MCF 10A (cell line): ENCODE results near the gene TMEM150A. TPM values are rescaled to one million over a fixed set of nuclear protein-coding genes. Genes with fewer than 3 reads are reported as not detected.

Experiments
- BruUV-seq: library from RNA; stranded (reverse); fragments of 400-500 nt; replicated peaks from 2 replicates; lab custom pipeline; 2021; lab: Mats Ljungman, UMichigan
- CTCF ChIA-PET: fragments of 300-600 bp; sonication (Branson Sonifier 250); formaldehyde crosslinking; extraction: SDS; loops from one replicate; lab custom pipeline; 2021; ENCODE audit warnings: antibody characterized with exemption, inconsistent platforms; lab: Yijun Ruan, JAX
- POLR2A ChIA-PET: fragments of 300-600, 350-650 bp; sonication (Branson Sonifier 250); formaldehyde crosslinking; extraction: SDS; loops from one replicate; lab custom pipeline; 2020; ENCODE audit warnings: antibody characterized with exemption, inconsistent platforms; lab: Yijun Ruan, JAX
- DNase-seq: peaks from one replicate; pipeline ENCODE4 v3.0.0-alpha.2; 2018; ENCODE audit not compliant: unreplicated experiment
- H3K27ac Mint-ChIP-seq: one replicate; pipeline ENCODE4 v1.8.0; 2022; ENCODE audit warnings: mild to moderate bottlenecking, low read depth, mixed read lengths; ENCODE audit not compliant: unreplicated experiment
- H3K27me3 Mint-ChIP-seq: one replicate; pipeline ENCODE4 v1.8.0; 2022; ENCODE audit warnings: mixed read lengths; ENCODE audit not compliant: insufficient read depth, unreplicated experiment
- H3K36me3 Mint-ChIP-seq: one replicate; pipeline ENCODE4 v1.8.0; 2022; ENCODE audit warnings: mild to moderate bottlenecking, moderate library complexity, mixed read lengths; ENCODE audit not compliant: insufficient read depth, unreplicated experiment
- H3K4me1 Mint-ChIP-seq: one replicate; pipeline ENCODE4 v1.8.0; 2022; ENCODE audit warnings: mixed read lengths; ENCODE audit not compliant: insufficient read depth, unreplicated experiment
- H3K4me3 Mint-ChIP-seq: one replicate; pipeline ENCODE4 v1.8.0; 2022; ENCODE audit warnings: mild to moderate bottlenecking, moderate library complexity, mixed read lengths; ENCODE audit not compliant: unreplicated experiment
- H3K9me3 Mint-ChIP-seq: one replicate; pipeline ENCODE4 v1.8.0; 2022; ENCODE audit warnings: mixed read lengths; ENCODE audit not compliant: unreplicated experiment
- CTCF ChIP-seq: fragments of 200-600 bp; IDR thresholded peaks from one replicate; pipeline ENCODE4 v1.8.0; 2022; ENCODE audit warnings: antibody characterized with exemption, mild to moderate bottlenecking; ENCODE audit not compliant: unreplicated experiment
- intact Hi-C: fragments of 100-400 bp; cut with micrococcal nuclease; formaldehyde crosslinking; loops from 2 replicates; pipeline ENCODE4 v1.14.1; 2022
- total RNA-seq: library from RNA; stranded (reverse); gene quantifications from 2 replicates; pipeline ENCODE4 v1.2.3, GENCODE V29; 2022

Gene TMEM150A
- total RNA-seq, 1 experiment from 2014 or later, result 12.5 TPM

GRCh38 chr2:85551698-85552678 is 50.5 kb downstream of the TMEM150A start:
- POLR2A ChIA-PET, result interaction anchor here (0.5 to 16.8 kb wide), 19 partner anchors 12 to 227 kb away, joined by 3 to 287 read pairs (median 4); partner anchors contain the start of genes MAT2A, RETSAT, RNF181 and SH2D6
- no peak overlapping the region for H3K4me3 Mint-ChIP-seq
- peaks cover 1% of the 10 kb centered on the region for H3K4me1 Mint-ChIP-seq
- intact Hi-C loops, result loop anchor here (1.0 to 5.0 kb wide), 3 partner anchors 132 to 240 kb away; no protein-coding TSS in a partner anchor
- H3K27me3 Mint-ChIP-seq, result no peaks in the 10 kb centered on the region
- no peak overlapping the region for H3K27ac Mint-ChIP-seq
- H3K9me3 Mint-ChIP-seq, result no peaks in the 10 kb centered on the region
- DNase-seq, result peak; percentile 88
- TF ChIP-seq CTCF, result peak; percentile 87
- CTCF ChIA-PET, result interaction anchor here (0.6 to 12.7 kb wide), 29 partner anchors 8 to 263 kb away, joined by 3 to 293 read pairs (median 4); partner anchors contain the start of genes ELMOD3, GGCX, MAT2A and RETSAT
- peaks cover 48% of the 10 kb centered on the region for H3K36me3 Mint-ChIP-seq
- no TSS peak for BruUV-seq

- H3K36me3 Mint-ChIP-seq, result peaks cover 53% of the 10 kb centered on the region
- TF ChIP-seq CTCF, result no peak
- no peak overlapping the region for H3K27ac Mint-ChIP-seq
- ChIA-PET CTCF (interaction anchor here (0.5 to 12.7 kb wide), 13 partner anchors 10 to 484 kb away, joined by 3 to 293 read pairs (median 5); partner anchors contain the start of genes GGCX, MAT2A and SH2D6), POLR2A (interaction anchor here (0.6 to 16.8 kb wide), 12 partner anchors 9 to 223 kb away, joined by 3 to 287 read pairs (median 6); partner anchors contain the start of genes MAT2A, RNF181, SH2D6 and TGOLN2)
- DNase-seq, result no peak
- H3K4me1 Mint-ChIP-seq, result peaks cover 7% of the 10 kb centered on the region
- no peak overlapping the region for H3K4me3 Mint-ChIP-seq
- H3K9me3 Mint-ChIP-seq, result no peaks in the 10 kb centered on the region
- intact Hi-C loops, result loop anchor here (5.0 kb wide), 1 partner anchor 238 kb away; no protein-coding TSS in a partner anchor
- BruUV-seq, result no TSS peak
- no peaks in the 10 kb centered on the region for H3K27me3 Mint-ChIP-seq
Measured at GRCh38 chr2:85550486-85550885, 52.0 kb downstream of the TMEM150A start.

- peaks cover 58% of the 10 kb centered on the region for H3K36me3 Mint-ChIP-seq
- H3K4me1 Mint-ChIP-seq, result peaks cover 7% of the 10 kb centered on the region
- DNase-seq, result peak; percentile 17
- TF ChIP-seq CTCF, result no peak
- POLR2A ChIA-PET, result interaction anchor here (0.6 to 16.8 kb wide), 9 partner anchors 10 to 222 kb away, joined by 3 to 287 read pairs (median 8); partner anchors contain the start of genes MAT2A, RNF181, SH2D6 and TGOLN2
- H3K9me3 Mint-ChIP-seq, result no peaks in the 10 kb centered on the region
- no TSS peak for BruUV-seq
- H3K4me3 Mint-ChIP-seq, result no peak overlapping the region
- CTCF ChIA-PET, result interaction anchor here (0.6 to 12.7 kb wide), 9 partner anchors 9 to 251 kb away, joined by 3 to 293 read pairs (median 11); partner anchors contain the start of genes GGCX, MAT2A, SH2D6 and VAMP8
- H3K27ac Mint-ChIP-seq, result no peak overlapping the region
- intact Hi-C loops, result loop anchor here (5.0 kb wide), 2 partner anchors 198 to 238 kb away; partner anchors contain the start of genes ELMOD3 and RETSAT
- H3K27me3 Mint-ChIP-seq, result no peaks in the 10 kb centered on the region
Measured at GRCh38 chr2:85549826-85550225, 52.7 kb downstream of the TMEM150A start.
